ENCODE results near the gene KCNIP4.

- TF ChIP-seq CTCF (IDR thresholded peaks at IDR 0.05) (no peak), POLR2A (IDR thresholded peaks at IDR 0.05) (no peak)
Measured at GRCh38 chr4:21769404-21770147, 179.0 kb downstream of the KCNIP4 start.
